HepG2 (cell line): ENCODE results near the gene JAM2. TPM values are rescaled to one million over a fixed set of nuclear protein-coding genes. Genes with fewer than 3 reads are reported as not detected.

Experiments used
- FOXO4 ChIP-seq: sonication (generic); formaldehyde crosslinking; conservative IDR thresholded peaks from 2 replicates; pipeline ENCODE4 v1.8.1; 2023; ENCODE audit warnings: missing genetic modification reagents
- MAZ ChIP-seq, 2 experiments: sonication (generic) in 1 of 2; formaldehyde crosslinking in 1 of 2; IDR thresholded peaks; 2 replicates each; pipeline versions ENCODE4 v1.5.0 to v1.6.1; 2012 to 2020; ENCODE audit warnings: low read depth in 2 of 2, mild to moderate bottlenecking in 2 of 2, borderline replicate concordance in 1 of 2, improper control_type of control experiment in 1 of 2, low read length in 1 of 2, missing genetic modification reagents in 1 of 2, moderate library complexity in 1 of 2
- SIN3A ChIP-seq: IDR thresholded peaks from 2 replicates; pipeline ENCODE4 v1.6.1; 2011; ENCODE audit warnings: low read depth, mild to moderate bottlenecking, control low read depth, low read length, borderline replicate concordance
- SOX5 ChIP-seq: IDR thresholded peaks from 2 replicates; pipeline ENCODE4 v1.6.1; 2016; ENCODE audit warnings: borderline replicate concordance
- SYNCRIP ChIP-seq: fragments of 200-400 bp; formaldehyde crosslinking; IDR thresholded peaks from 2 replicates; pipeline ENCODE4 v1.6.1; 2018; ENCODE audit warnings: mild to moderate bottlenecking, low read depth, low read length; ENCODE audit not compliant: insufficient read depth
- TMF1 ChIP-seq: sonication (generic); formaldehyde crosslinking; IDR thresholded peaks from 2 replicates; pipeline ENCODE4 v1.8.1; 2022; ENCODE audit warnings: low read depth, missing genetic modification reagents
- ZNF430 ChIP-seq: sonication (generic); formaldehyde crosslinking; IDR thresholded peaks from 2 replicates; pipeline ENCODE4 v1.9.0; 2021; ENCODE audit warnings: mild to moderate bottlenecking, missing genetic modification reagents
- polyA plus RNA-seq, 8 experiments: library from polyadenylated mRNA; depleted of rRNA in 3 of 8; stranded (reverse) in 7 of 8; unstranded in 1 of 8; fragments of >200 nt; fragmentation: Illumina TruSeq in 4 of 8; extraction: Trizol in 4 of 8; gene quantifications; 2 replicates each; pipeline versions ENCODE4 v1.2.1 to v1.2.3, GENCODE V29; 2011 to 2016; ENCODE audit warnings: low read depth in 4 of 8, missing spikeins in 1 of 8, mixed read lengths in 1 of 8; ENCODE audit not compliant: insufficient read depth in 1 of 8
- total RNA-seq, 5 experiments: library from RNA; depleted of rRNA; stranded (reverse); fragments of >200 nt; fragmentation: Illumina TruSeq; extraction: Trizol; gene quantifications; 2 replicates each; pipeline ENCODE4 v1.2.3, GENCODE V29; 2016; ENCODE audit warnings: low read depth in 1 of 5
- TF ChIP-seq, protein P1 (sequence below): sonication (generic); formaldehyde crosslinking; IDR thresholded peaks from 2 replicates; pipeline ENCODE4 v1.5.0; 2020; ENCODE audit warnings: mild to moderate bottlenecking, missing genetic modification reagents
- TF ChIP-seq, protein P2 (sequence below): sonication (generic); formaldehyde crosslinking; IDR thresholded peaks from 2 replicates; pipeline ENCODE4 v1.4.0; 2020; ENCODE audit warnings: missing genetic modification reagents

JAM2 gene
- total and polyA plus RNA-seq, 2 of the 13 experiments (the other 11 are each of a cell fraction or from before 2014, with no cell fraction given): 0.07 TPM; not detected in 1

DNA sequence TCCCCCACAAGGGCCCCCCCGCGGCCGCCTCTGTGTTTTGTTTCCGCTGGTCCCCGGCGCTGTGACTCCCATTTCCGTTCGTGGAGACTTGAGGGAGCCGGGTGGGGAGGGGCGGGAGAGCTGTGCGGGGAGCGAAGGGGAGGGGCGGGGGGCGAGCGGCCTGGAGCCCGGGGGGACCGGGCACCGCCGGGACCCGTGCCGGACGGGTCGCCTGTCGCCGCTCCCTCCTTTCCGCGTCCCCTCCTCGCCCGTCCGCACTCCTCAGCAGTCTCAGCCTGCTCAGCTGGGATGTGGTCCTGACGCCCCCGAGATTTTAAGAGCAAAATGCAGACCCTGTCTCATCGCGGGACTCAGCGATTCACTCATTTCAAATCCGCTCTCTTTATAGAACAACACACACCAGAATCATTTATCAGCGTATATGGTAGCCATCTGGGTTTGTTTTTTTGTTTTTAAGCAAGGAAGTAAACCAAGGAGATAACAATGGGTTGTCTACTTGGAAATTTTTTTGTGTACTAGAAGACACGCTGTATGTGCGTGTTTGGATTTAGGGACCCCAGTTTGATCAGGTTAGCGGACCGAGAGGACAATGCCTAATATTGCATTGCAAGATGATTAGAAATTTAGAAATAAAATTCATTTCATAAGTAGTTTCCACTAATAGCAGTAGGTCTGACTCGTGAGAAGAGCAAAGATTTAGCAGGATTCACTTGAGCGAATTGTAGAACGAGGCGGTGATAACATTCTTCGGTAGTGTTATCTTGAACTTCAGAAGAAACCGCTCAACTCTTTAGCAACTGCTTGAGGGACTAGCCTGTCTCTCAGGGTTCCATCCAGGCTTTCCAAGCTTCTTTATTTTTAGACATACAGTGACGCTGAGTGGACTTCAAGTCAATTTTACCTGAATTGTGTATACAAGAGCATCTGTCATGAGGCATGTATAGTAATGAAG lies 96.9 kb downstream of the JAM2 start (continued):
- TF ChIP-seq, protein P1, sequence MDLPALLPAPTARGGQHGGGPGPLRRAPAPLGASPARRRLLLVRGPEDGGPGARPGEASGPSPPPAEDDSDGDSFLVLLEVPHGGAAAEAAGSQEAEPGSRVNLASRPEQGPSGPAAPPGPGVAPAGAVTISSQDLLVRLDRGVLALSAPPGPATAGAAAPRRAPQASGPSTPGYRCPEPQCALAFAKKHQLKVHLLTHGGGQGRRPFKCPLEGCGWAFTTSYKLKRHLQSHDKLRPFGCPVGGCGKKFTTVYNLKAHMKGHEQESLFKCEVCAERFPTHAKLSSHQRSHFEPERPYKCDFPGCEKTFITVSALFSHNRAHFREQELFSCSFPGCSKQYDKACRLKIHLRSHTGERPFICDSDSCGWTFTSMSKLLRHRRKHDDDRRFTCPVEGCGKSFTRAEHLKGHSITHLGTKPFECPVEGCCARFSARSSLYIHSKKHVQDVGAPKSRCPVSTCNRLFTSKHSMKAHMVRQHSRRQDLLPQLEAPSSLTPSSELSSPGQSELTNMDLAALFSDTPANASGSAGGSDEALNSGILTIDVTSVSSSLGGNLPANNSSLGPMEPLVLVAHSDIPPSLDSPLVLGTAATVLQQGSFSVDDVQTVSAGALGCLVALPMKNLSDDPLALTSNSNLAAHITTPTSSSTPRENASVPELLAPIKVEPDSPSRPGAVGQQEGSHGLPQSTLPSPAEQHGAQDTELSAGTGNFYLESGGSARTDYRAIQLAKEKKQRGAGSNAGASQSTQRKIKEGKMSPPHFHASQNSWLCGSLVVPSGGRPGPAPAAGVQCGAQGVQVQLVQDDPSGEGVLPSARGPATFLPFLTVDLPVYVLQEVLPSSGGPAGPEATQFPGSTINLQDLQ (CRISPR knock-in tag): no peak
- TF ChIP-seq TMF1 (CRISPR knock-in tag) (peak; percentile 19; the same call in 1 of the 2 replicates), SIN3A (0 out of 2 replicates have a peak, but pooled peaks have one; percentile 34), SOX5 (CRISPR knock-in tag) (no peak; the same call in 1 of the 2 replicates), SYNCRIP (no peak), MAZ (IDR thresholded peaks at IDR 0.05; ENCODE audit: borderline replicate concordance, low read depth, low read length) (0 out of 2 replicates have a peak, but pooled peaks have one; percentile 44), MAZ (CRISPR knock-in tag; IDR thresholded peaks at IDR 0.05; ENCODE audit: low read depth) (no peak), ZNF430 (no peak), FOXO4 (CRISPR knock-in tag) (0 out of 2 replicates have a peak, but pooled peaks have one; percentile 37)
- TF ChIP-seq, protein P2, sequence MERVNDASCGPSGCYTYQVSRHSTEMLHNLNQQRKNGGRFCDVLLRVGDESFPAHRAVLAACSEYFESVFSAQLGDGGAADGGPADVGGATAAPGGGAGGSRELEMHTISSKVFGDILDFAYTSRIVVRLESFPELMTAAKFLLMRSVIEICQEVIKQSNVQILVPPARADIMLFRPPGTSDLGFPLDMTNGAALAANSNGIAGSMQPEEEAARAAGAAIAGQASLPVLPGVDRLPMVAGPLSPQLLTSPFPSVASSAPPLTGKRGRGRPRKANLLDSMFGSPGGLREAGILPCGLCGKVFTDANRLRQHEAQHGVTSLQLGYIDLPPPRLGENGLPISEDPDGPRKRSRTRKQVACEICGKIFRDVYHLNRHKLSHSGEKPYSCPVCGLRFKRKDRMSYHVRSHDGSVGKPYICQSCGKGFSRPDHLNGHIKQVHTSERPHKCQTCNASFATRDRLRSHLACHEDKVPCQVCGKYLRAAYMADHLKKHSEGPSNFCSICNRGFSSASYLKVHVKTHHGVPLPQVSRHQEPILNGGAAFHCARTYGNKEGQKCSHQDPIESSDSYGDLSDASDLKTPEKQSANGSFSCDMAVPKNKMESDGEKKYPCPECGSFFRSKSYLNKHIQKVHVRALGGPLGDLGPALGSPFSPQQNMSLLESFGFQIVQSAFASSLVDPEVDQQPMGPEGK: peak; percentile 75; the same call in 1 of the 2 replicates
- TF ChIP-seq, all 625 proteins: peak for 15
